ENCODE measurements around the gene MISP3.
"Not testable (repeated sequence)": the region's sequence is repeated elsewhere in the genome, so short reads cannot be mapped to it uniquely, and the experiment has no call there.

MISP3 gene

GRCh38 chr19:14039181-14039580, 33.4 kb upstream of the MISP3 start:
- Histone ChIP-seq H3K4me2 (ENCODE audit: low read depth, low read length, poor library complexity, severe bottlenecking) (no peak overlapping the region), H3K9ac (ENCODE audit: low read length) (no peak overlapping the region), H3K9me2 (replicated peaks; ENCODE audit: insufficient read depth, low read length) (no peaks in the 10 kb centered on the region), H3K79me2 (ENCODE audit: insufficient read depth, low read length) (no peaks in the 10 kb centered on the region), H3K27me3 (ENCODE audit: low read length) (no peaks in the 10 kb centered on the region), H3K36me3 (ENCODE audit: low read length) (no peaks in the 10 kb centered on the region), H3F3A (ENCODE audit: insufficient read depth) (no peaks in the 10 kb centered on the region), H2AFZ (ENCODE audit: low read depth, low read length, severe bottlenecking) (no peak overlapping the region), H3K9me3 (ENCODE audit: insufficient read depth, low read length) (no peaks in the 10 kb centered on the region), H3K27ac (ENCODE audit: low read depth, low read length) (no peak overlapping the region), H4K20me1 (ENCODE audit: low read depth, low read length) (no peaks in the 10 kb centered on the region), H3K4me3 (ENCODE audit: insufficient read depth, low read length, poor library complexity, severe bottlenecking) (no peak overlapping the region)
- TF ChIP-seq EZH2phosphoT487 (conservative IDR thresholded peaks at IDR 0.05; ENCODE audit: low read length) = no peak
- no peak for TF ChIP-seq CTCF (IDR thresholded peaks at IDR 0.05; ENCODE audit: insufficient read depth, low read length, poor library complexity, severe bottlenecking)

- H3K27ac ChIP-seq (ENCODE audit: low read depth, low read length) = peak overlapping the region; percentile 28; the same call in 1 of the 2 replicates
- H3K9ac ChIP-seq (ENCODE audit: low read length) = 0 out of 2 replicates have a peak overlapping the region, but pooled peaks have one; percentile 13
- peak; percentile 48 for TF ChIP-seq CTCF (IDR thresholded peaks at IDR 0.05; ENCODE audit: insufficient read depth, low read length, poor library complexity, severe bottlenecking)
- not testable (repeated sequence) for H3K36me3 ChIP-seq (ENCODE audit: low read length); H3F3A ChIP-seq (ENCODE audit: insufficient read depth); H3K9me2 ChIP-seq (replicated peaks; ENCODE audit: insufficient read depth, low read length); H3K4me3 ChIP-seq (ENCODE audit: insufficient read depth, low read length, poor library complexity, severe bottlenecking); H4K20me1 ChIP-seq (ENCODE audit: low read depth, low read length); H3K9me3 ChIP-seq (ENCODE audit: insufficient read depth, low read length); H3K79me2 ChIP-seq (ENCODE audit: insufficient read depth, low read length); H3K27me3 ChIP-seq (ENCODE audit: low read length)
- peak overlapping the region; percentile 20 for H3K4me2 ChIP-seq (ENCODE audit: low read depth, low read length, poor library complexity, severe bottlenecking)
- H2AFZ ChIP-seq (ENCODE audit: low read depth, low read length, severe bottlenecking) = peak overlapping the region; percentile 49
These were observed 29.7 kb upstream of the MISP3 start for GRCh38 chr19:14042659-14043608.

GRCh38 chr19:14047866-14048265, 24.7 kb upstream of the MISP3 start:
- not testable (repeated sequence) for H3K4me2 ChIP-seq (ENCODE audit: low read depth, low read length, poor library complexity, severe bottlenecking); H3K27me3 ChIP-seq (ENCODE audit: low read length); H3K9me2 ChIP-seq (replicated peaks; ENCODE audit: insufficient read depth, low read length); H3K4me3 ChIP-seq (ENCODE audit: insufficient read depth, low read length, poor library complexity, severe bottlenecking); H3K9ac ChIP-seq (ENCODE audit: low read length); H3K9me3 ChIP-seq (ENCODE audit: insufficient read depth, low read length); H3K79me2 ChIP-seq (ENCODE audit: insufficient read depth, low read length); H3K36me3 ChIP-seq (ENCODE audit: low read length); H3F3A ChIP-seq (ENCODE audit: insufficient read depth); H4K20me1 ChIP-seq (ENCODE audit: low read depth, low read length); H2AFZ ChIP-seq (ENCODE audit: low read depth, low read length, severe bottlenecking); H3K27ac ChIP-seq (ENCODE audit: low read depth, low read length)

- Histone ChIP-seq H4K20me1 (ENCODE audit: low read depth, low read length) (no peaks in the 10 kb centered on the region), H3K9me3 (ENCODE audit: insufficient read depth, low read length) (no peaks in the 10 kb centered on the region), H3F3A (ENCODE audit: insufficient read depth) (no peaks in the 10 kb centered on the region), H2AFZ (ENCODE audit: low read depth, low read length, severe bottlenecking) (no peak overlapping the region), H3K27ac (ENCODE audit: low read depth, low read length) (no peak overlapping the region), H3K9me2 (replicated peaks; ENCODE audit: insufficient read depth, low read length) (no peaks in the 10 kb centered on the region), H3K4me3 (ENCODE audit: insufficient read depth, low read length, poor library complexity, severe bottlenecking) (no peak overlapping the region), H3K4me2 (ENCODE audit: low read depth, low read length, poor library complexity, severe bottlenecking) (no peak overlapping the region), H3K36me3 (ENCODE audit: low read length) (peaks cover 3% of the 10 kb centered on the region), H3K79me2 (ENCODE audit: insufficient read depth, low read length) (no peaks in the 10 kb centered on the region), H3K9ac (ENCODE audit: low read length) (no peak overlapping the region), H3K27me3 (ENCODE audit: low read length) (no peaks in the 10 kb centered on the region)
- TF ChIP-seq CTCF (IDR thresholded peaks at IDR 0.05; ENCODE audit: insufficient read depth, low read length, poor library complexity, severe bottlenecking) (peak; percentile 81), EZH2phosphoT487 (conservative IDR thresholded peaks at IDR 0.05; ENCODE audit: low read length) (no peak)
These were observed 24.0 kb upstream of the MISP3 start for GRCh38 chr19:14048443-14049153.
